ENCODE measurements around the gene GPSM1. TPM values are rescaled to one million over a fixed set of nuclear protein-coding genes. Genes with fewer than 3 reads are reported as not detected.

Gene GPSM1
- total RNA-seq, 1 experiment from 2014 or later, result 24.7 TPM

GRCh38 chr9:136326061-136326760, 1.1 kb upstream of the GPSM1 start:
- H4K91ac ChIP-seq (ENCODE audit: insufficient read length, low read depth, low read length), result no peak overlapping the region
- H3K79me2 ChIP-seq (ENCODE audit: insufficient read depth, low read length), result peaks cover 2% of the 10 kb centered on the region; the same call in 1 of the 2 replicates
- no peak overlapping the region for H3K56ac ChIP-seq (ENCODE audit: insufficient read length, low read depth, low read length)
- no peak overlapping the region for H3K23ac ChIP-seq (ENCODE audit: insufficient read length, low read depth, low read length)
- no peak overlapping the region for H2BK20ac ChIP-seq (ENCODE audit: low read depth, low read length, poor library complexity, severe bottlenecking)
- no peak overlapping the region for H3K9ac ChIP-seq (ENCODE audit: extremely low read depth, insufficient read length, low read length)
- Mint-ChIP-seq H3K4me1 (peaks cover 9 to 11% of the 10 kb centered on the region in 2 experiments), H3K27ac (no peak overlapping the region; a peak in 1 of 7 replicates), H3K9me3 (no peaks in the 10 kb centered on the region; a peak in 1 of 5 replicates), H3K4me3 (peak overlapping the region; percentile 58 to 72; a peak in 2 of 5 replicates), H3K27me3 (ENCODE audit: low read depth) (no peaks in the 10 kb centered on the region; the same call in 1 of the 2 replicates), H3K36me3 (ENCODE audit: insufficient read depth in 1 of 3, low read depth in 3 of 3) (no peaks in the 10 kb centered on the region; a peak in 1 of 7 replicates)
- no peak overlapping the region for H4K8ac ChIP-seq (replicated peaks; ENCODE audit: insufficient read length, low read depth, low read length)
- TF ChIP-seq CTCF (conservative IDR thresholded peaks at IDR 0.05), result no peak
- WGBS (ENCODE audit: extremely low coverage, insufficient read length, low lambda C conversion rate), result no CpG with 5 or more reads among the region's 28 CpGs
- no peaks in the 10 kb centered on the region for H3K27me3 ChIP-seq (ENCODE audit: insufficient read depth, low read length)
- H3K27ac ChIP-seq (ENCODE audit: insufficient read length, low read depth, low read length), result no peak overlapping the region
- no peak overlapping the region for H2AK5ac ChIP-seq (ENCODE audit: insufficient read length, low read length)
- H3K18ac ChIP-seq (ENCODE audit: insufficient read length, low read depth, low read length), result peak overlapping the region; percentile 53
- H3K14ac ChIP-seq (ENCODE audit: insufficient read depth, low read length), result no peak overlapping the region
- no peak overlapping the region for H3T11ph ChIP-seq (ENCODE audit: low read length)
- no peak overlapping the region for H3K4ac ChIP-seq (ENCODE audit: low read depth, low read length)
- peaks cover 4% of the 10 kb centered on the region; the same call in 1 of the 2 replicates for H3K4me1 ChIP-seq (ENCODE audit: insufficient read depth, low read length)
- H2BK12ac ChIP-seq (ENCODE audit: insufficient read length, low read depth, low read length), result no peak overlapping the region
- peaks cover 2% of the 10 kb centered on the region for H3K79me1 ChIP-seq (ENCODE audit: insufficient read depth, low read depth, low read length, poor library complexity, severe bottlenecking)
- H2BK5ac ChIP-seq (ENCODE audit: insufficient read length, low read length), result no peak overlapping the region
- no peak overlapping the region for H4K5ac ChIP-seq (ENCODE audit: insufficient read length, low read depth, low read length)
- no peak overlapping the region for H2AFZ ChIP-seq (ENCODE audit: low read length)
- peak; percentile 70 for DNase-seq
- no peak overlapping the region for H2BK15ac ChIP-seq (ENCODE audit: low read depth, low read length)
- H3K4me2 ChIP-seq (ENCODE audit: insufficient read depth, insufficient read length, low read length), result no peak overlapping the region
- H3K23me2 ChIP-seq (ENCODE audit: insufficient read length, low read depth, low read length, poor library complexity, severe bottlenecking), result no peaks in the 10 kb centered on the region
- H3K9me3 ChIP-seq (ENCODE audit: control insufficient read depth, low read depth, low read length), result no peaks in the 10 kb centered on the region
- no peak overlapping the region for H2BK120ac ChIP-seq (ENCODE audit: low read depth, low read length, poor library complexity, severe bottlenecking)
- no peaks in the 10 kb centered on the region for H4K20me1 ChIP-seq (ENCODE audit: control insufficient read depth, insufficient read depth, insufficient read length)
